HS-5 (cell line): ENCODE data around the gene AFP.

Source experiments
- DNase-seq: peaks from one replicate; pipeline ENCODE4 v3.0.0-alpha.2; 2012; ENCODE audit warnings: low read depth

The AFP gene

DNA sequence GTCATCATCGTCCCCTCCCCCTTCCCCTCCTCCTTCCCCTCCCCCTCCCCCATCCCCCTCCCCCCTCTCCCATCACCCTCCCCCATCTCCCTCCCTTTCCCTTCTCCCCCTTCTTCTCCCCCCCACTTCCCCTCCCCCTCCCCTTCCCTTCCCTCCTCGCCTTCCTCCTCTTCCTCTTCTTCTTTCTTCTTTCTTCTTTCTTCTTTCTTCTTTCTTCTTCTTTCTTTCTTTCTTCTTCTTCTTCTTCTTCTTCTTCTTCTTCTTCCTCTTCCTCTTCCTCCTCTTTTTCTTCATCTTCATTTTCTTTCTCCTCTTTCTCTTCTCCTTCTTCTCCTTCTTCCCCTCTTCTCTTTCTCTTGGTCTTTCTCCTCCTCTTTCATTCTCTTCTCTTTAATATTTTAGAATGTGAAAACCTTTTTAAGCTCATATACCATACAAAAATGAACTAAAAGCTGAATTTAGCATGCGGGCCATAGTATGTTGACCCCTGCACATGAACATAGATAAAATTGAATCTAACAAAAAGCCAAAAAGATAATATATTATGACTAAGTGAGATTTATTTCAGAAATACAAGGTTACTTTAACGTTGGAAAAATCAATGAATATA is 25.0 kb downstream of the AFP start:
- no peak for DNase-seq

DNA sequence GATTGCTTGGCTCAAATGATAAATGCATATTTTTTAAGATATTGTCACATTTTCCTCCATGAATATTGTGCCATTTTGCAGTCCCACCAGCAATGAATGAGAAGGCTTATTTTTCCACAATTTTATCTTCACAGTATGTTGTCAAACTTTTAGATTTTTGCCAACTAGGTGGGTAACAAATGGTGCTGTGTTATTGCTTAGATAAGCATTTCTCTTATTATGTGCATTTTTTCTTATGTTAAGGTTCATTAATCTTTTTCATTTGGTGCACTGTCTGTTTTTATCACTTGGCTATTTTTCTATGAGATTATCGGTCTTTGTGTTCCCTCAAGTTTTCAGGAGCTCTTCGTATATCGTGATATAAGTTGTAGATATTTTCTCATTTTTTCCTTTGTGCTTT is 32.1 kb downstream of the AFP start:
- DNase-seq, result no peak

DNA sequence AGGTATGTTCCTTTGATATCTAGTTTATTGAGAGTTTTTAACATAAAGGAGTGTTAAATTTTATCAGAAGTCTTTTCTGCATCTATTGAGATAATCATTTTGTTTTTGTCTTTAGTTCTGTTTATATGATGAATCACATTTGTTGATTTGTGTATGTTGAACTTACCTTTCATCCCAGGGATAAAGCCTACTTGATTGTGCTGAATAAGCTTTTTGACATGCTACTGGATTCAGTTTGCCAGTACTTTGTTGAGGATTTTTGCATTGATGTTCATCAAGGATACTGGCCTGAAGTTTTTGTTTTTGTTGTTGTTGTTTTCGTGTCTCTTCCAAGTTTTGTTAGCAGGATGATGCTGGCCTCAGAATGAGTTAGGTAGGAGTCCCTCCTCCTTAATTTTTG is 34.7 kb downstream of the AFP start:
- DNase-seq, result no peak

DNA sequence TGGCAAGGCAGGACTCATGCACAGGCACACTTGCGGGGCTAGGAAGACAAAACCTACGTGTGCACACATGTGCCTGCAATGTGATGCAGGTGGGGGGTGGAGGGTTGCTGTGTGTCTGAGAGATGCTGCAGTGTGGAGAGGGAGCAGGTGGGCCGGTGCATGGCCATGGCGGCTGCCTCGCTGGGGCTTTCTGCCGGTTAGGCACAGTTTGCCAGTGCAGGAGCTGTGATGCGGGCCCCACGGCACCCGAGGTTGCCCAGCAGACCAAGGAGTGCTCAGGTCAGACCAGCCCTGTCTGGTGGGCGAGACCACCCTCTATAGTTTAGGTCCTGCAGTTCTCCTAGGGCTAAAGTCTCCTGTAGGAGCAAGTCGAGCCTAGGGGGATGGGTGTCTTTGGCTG is 41.2 kb downstream of the AFP start:
- no peak for DNase-seq

DNA sequence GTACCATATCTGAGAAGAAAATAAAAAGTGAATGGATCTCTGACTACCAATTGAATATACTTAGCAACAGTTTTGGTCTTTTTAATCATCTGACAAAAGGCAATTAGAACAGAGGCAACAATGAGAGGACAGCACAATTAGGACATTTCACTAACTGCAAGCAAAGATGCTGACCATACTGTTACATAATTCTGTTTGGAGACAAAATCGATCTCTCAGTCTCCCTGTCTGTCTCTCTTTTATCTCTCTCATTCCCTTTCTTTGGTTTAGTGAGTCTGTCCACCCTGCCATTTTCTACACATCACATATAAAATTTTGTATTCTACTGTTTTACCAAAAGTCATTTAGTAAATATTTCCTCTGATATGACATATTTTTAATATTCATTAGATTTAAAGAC is 43.3 kb downstream of the AFP start:
- DNase-seq, result no peak

DNA sequence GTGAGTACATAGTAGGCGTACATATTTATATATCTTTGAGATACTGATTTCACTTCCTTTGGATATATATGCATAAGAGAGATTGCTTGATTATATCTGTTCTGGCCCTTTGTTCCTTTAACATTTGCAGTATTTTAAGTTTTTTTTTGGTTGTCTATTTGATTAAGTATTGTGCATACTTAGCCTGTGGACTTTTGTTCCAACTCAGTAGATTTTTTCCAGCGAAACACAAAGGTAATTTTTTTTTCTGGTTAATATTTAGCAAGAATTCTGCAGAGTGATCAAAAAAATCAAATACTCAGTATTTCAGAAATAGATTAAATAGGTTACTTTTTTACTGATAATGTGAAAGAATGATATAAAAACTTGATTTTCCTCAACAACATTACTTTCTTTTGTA is 45.3 kb downstream of the AFP start, which contains the start of gene AFM:
TSS of gene AFM (plus strand) at position 388 of the 400 bp plus-strand sequence. CDS start 31 bp downstream, outside the sequence.
- DNase-seq, result no peak

DNA sequence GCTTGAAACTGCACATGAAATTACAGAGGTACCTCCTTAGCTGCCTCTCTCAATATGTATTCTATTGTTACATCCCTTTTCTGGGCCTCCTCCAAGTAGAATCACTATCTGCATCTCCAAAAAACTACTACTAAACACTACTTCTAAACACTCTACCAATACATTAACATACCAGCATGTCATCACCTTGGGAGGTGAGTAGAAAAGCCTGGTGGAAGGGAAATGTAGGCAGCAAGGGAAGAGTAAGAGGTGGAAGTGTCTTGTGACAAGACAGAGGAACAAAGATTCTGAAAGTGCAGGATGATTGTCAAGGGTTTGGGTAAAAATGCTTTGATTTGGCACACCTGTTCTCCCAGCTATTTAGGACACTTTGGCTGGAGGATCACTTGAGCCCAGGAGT is 49.1 kb downstream of the AFP start:
- no peak for DNase-seq

DNA sequence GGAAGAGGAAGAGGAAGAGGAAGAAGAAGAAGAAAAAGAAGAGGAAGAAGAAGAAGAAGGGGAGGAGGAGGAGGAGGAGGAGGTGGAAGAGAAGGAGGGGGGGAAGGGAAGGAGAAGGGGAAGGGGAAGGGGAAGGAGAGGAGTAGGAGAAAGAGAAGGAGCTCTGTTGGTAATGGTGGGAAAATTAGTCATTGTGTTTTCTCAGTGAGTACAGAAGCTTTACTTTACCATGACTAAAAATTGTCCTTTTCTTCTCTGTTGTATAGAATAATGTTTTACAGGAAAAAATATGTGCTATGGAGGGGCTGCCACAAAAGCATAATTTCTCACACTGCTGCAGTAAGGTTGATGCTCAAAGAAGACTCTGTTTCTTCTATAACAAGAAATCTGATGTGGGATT is 49.6 kb downstream of the AFP start:
- no peak for DNase-seq

DNA sequence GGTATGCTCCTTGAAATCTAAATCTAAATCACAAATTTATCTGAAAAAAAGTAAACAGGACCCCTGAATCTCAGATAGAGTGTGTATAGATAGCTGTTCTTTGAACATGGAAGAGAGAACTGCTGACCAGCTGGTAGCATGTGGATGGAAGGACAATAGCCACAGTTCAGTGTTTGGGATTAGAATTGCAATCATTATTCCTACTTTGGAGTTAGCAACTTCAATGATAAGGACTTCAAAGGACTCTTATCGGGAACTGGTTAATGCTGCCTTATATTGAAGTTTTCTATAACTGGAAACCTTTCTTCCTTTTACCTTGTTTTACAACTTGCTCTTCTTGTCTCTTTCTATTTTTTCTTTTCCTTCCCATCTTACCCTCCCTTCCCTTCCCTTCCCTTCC is 50.5 kb downstream of the AFP start:
- DNase-seq, result no peak

DNA sequence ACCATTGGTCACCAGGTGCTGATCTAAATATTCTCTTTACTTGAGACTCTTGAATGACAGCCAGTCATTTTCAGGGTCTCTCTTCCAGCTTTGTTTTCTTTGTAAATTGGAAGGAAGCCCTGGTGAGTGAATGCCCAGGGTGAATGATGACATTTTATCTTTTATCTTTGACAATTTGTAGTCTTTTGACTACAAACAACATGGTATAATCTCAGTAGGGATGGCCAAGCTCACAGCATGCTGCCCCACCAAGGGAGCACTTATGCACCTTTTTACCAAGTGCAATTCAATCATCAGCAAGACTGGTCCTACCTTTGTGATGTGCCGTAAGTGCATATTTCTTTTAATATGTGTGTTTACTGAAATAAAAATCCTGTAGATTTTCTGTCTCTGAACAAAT is 51.2 kb downstream of the AFP start:
- DNase-seq, result no peak

DNA sequence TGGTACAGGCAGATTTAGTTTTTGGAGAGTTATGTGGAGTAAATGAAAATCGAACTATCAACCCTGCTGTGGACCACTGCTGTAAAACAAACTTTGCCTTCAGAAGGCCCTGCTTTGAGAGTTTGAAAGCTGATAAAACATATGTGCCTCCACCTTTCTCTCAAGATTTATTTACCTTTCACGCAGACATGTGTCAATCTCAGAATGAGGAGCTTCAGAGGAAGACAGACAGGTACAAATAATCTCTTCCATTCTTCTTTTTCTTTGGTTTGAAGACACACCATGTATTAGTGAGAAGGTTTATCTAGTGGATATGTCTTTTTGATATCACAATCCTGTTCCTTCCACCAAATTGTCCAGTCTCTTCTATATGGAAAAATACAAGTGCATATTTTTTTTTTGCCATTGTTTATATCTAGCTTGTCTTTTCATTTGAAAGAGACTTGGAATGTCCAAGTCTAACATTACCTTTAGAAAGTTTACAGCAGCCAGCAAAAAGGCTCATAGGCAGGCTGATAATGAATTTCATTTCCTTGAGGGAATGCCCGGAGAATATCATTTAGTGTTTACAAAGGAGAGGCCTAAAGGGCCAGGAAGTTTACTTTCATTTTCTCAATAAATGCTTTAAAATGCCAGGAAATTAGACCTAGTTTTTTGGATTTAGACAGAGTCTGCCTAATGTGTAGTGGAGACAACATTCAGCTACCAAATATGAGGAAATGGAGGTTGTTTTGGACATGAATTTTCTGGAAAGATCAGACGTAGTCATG is 64.2 kb downstream of the AFP start:
- DNase-seq, result no peak

DNA sequence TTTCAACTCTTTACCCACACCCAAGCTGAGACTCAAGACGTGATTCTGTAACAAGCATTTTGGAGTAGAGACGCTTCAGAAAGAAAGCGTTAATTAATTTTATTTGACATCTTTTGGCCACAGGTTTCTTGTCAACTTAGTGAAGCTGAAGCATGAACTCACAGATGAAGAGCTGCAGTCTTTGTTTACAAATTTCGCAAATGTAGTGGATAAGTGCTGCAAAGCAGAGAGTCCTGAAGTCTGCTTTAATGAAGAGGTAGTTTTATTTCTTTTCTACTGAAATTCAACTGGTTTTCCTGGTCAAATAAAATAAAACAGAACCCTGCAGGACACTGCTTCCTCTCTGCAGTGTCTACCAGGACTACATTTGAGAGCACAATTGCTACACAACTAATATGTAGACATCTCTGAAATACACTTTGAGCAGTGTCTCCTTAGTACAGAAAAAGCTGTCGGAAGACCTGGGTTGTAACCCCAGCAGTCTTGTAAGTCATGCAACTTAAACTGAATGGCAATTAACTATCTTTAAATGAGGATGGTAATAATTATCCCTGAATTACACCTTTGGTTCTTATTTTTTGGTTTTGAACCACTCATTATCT is 65.7 kb downstream of the AFP start:
- DNase-seq, result no peak

DNA sequence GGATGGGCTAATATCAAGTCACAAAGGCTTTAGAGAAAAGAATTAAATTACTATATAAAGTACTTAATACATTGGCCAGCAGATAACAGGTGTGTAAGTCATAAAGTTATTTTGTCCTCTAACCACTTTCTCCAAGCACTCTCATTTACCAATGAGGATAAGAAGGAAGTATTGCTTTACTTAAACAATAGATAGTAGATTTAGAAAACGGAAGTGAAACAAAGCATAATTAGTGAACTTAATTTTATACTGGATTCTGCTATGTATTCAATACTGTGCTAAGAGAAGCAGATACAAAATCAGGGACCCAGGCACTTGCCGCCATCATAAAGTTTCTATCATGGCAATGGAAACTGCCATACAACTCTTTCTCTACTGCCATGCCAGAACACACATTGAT is 69.5 kb downstream of the AFP start:
- no peak for DNase-seq
